ENCODE data around the gene DET1. TPM values are rescaled to one million over a fixed set of nuclear protein-coding genes. Genes with fewer than 3 reads are reported as not detected.
"Not testable (repeated sequence)": the region's sequence is repeated elsewhere in the genome, so short reads cannot be mapped to it uniquely, and the experiment has no call there.

Gene DET1
- polyA plus RNA-seq, 3 donors = 12.2 to 15.4 (median 15.0) TPM

GRCh38 chr15:88541709-88542341, 4.7 kb downstream of the DET1 start:
- no peak for DNase-seq (ENCODE audit: low read depth in 3 of 3, low spot score in 2 of 3)

- not testable (repeated sequence) for DNase-seq (ENCODE audit: low read depth in 3 of 3, low spot score in 2 of 3)
These were observed 5.4 kb downstream of the DET1 start for GRCh38 chr15:88541111-88541510.

GRCh38 chr15:88540350-88540749, 6.1 kb downstream of the DET1 start:
- DNase-seq (ENCODE audit: low read depth in 3 of 3, low spot score in 2 of 3) = not testable (repeated sequence)

GRCh38 chr15:88539441-88539840, 7.0 kb downstream of the DET1 start:
- DNase-seq (ENCODE audit: low read depth in 3 of 3, low spot score in 2 of 3) = no peak

GRCh38 chr15:88538972-88539371, 7.5 kb downstream of the DET1 start:
- no peak for DNase-seq (ENCODE audit: low read depth in 3 of 3, low spot score in 2 of 3)

- no peak for DNase-seq (ENCODE audit: low read depth in 3 of 3, low spot score in 2 of 3)
These were observed 8.7 kb downstream of the DET1 start for GRCh38 chr15:88537591-88538317.

GRCh38 chr15:88535607-88536313, 10.7 kb downstream of the DET1 start:
- no peak for DNase-seq (ENCODE audit: low read depth in 3 of 3, low spot score in 2 of 3)

GRCh38 chr15:88535100-88535499, 11.4 kb downstream of the DET1 start:
- no peak for DNase-seq (ENCODE audit: low read depth in 3 of 3, low spot score in 2 of 3)

GRCh38 chr15:88533376-88533775, 13.1 kb downstream of the DET1 start:
- no peak for DNase-seq (ENCODE audit: low read depth in 3 of 3, low spot score in 2 of 3)

GRCh38 chr15:88529021-88529630, 17.4 kb downstream of the DET1 start:
- no peak for DNase-seq (ENCODE audit: low read depth in 3 of 3, low spot score in 2 of 3)

- no peak for DNase-seq (ENCODE audit: low read depth in 3 of 3, low spot score in 2 of 3)
These were observed 20.1 kb downstream of the DET1 start for GRCh38 chr15:88526247-88526879.

- no peak for DNase-seq (ENCODE audit: low read depth in 3 of 3, low spot score in 2 of 3)
These were observed 21.1 kb downstream of the DET1 start for GRCh38 chr15:88525418-88525817.

GRCh38 chr15:88524094-88524493, 22.4 kb downstream of the DET1 start:
- DNase-seq (ENCODE audit: low read depth in 3 of 3, low spot score in 2 of 3) = not testable (repeated sequence)

- no peak for DNase-seq (ENCODE audit: low read depth in 3 of 3, low spot score in 2 of 3)
These were observed 27.6 kb downstream of the DET1 start for GRCh38 chr15:88518903-88519302.

- DNase-seq (ENCODE audit: low read depth in 3 of 3, low spot score in 2 of 3) = no peak
These were observed 33.3 kb downstream of the DET1 start for GRCh38 chr15:88513195-88513594.

GRCh38 chr15:88512601-88513000, 33.9 kb downstream of the DET1 start:
- no peak for DNase-seq (ENCODE audit: low read depth in 3 of 3, low spot score in 2 of 3)

- DNase-seq (ENCODE audit: low read depth in 3 of 3, low spot score in 2 of 3) = no peak
These were observed 34.4 kb downstream of the DET1 start for GRCh38 chr15:88512078-88512477.

GRCh38 chr15:88511161-88511560, 35.3 kb downstream of the DET1 start:
- no peak for DNase-seq (ENCODE audit: low read depth in 3 of 3, low spot score in 2 of 3)

GRCh38 chr15:88509964-88510363, 36.5 kb downstream of the DET1 start:
- DNase-seq (ENCODE audit: low read depth in 3 of 3, low spot score in 2 of 3) = no peak

GRCh38 chr15:88509321-88509720, 37.2 kb downstream of the DET1 start:
- DNase-seq (ENCODE audit: low read depth in 3 of 3, low spot score in 2 of 3) = no peak

- no peak for DNase-seq (ENCODE audit: low read depth in 3 of 3, low spot score in 2 of 3)
These were observed 39.9 kb downstream of the DET1 start for GRCh38 chr15:88506628-88507027.
